VCaP (cell line): ENCODE results near the gene HRH4.

Experiments used
- H3K27ac ChIP-seq: fragments of 450-650 bp; 2 replicates; pipeline ENCODE4 v1.5.1; 2017
- CTCF ChIP-seq: fragments of 450-650 bp; conservative IDR thresholded peaks from 2 replicates; pipeline ENCODE4 v1.5.1; 2017; ENCODE audit warnings: mild to moderate bottlenecking, moderate library complexity

Gene HRH4

GRCh38 chr18:24479371-24479770 lies 18.9 kb downstream of the HRH4 start:
- H3K27ac ChIP-seq = no peak overlapping the region
- TF ChIP-seq CTCF = no peak

GRCh38 chr18:24482821-24483220 lies 22.4 kb downstream of the HRH4 start:
- TF ChIP-seq CTCF = no peak
- no peak overlapping the region for H3K27ac ChIP-seq

- no peak overlapping the region for H3K27ac ChIP-seq
- TF ChIP-seq CTCF = no peak
Observed at GRCh38 chr18:24485681-24486080, 25.2 kb downstream of the HRH4 start.

GRCh38 chr18:24486684-24487083 lies 26.2 kb downstream of the HRH4 start:
- H3K27ac ChIP-seq = no peak overlapping the region
- no peak for TF ChIP-seq CTCF

GRCh38 chr18:24488824-24489493 lies 28.5 kb downstream of the HRH4 start:
- peak; percentile 84 for TF ChIP-seq CTCF

GRCh38 chr18:24490539-24490938 lies 30.1 kb downstream of the HRH4 start:
- H3K27ac ChIP-seq = no peak overlapping the region
- TF ChIP-seq CTCF = no peak

More at GRCh38 chr18:24488824-24489493, 28.5 kb downstream of the HRH4 start:
- no peak overlapping the region for H3K27ac ChIP-seq

GRCh38 chr18:24491927-24492834 lies 31.7 kb downstream of the HRH4 start:
- no peak for TF ChIP-seq CTCF
- no peak overlapping the region for H3K27ac ChIP-seq
